ENCODE results near the gene ONECUT1. TPM values are rescaled to one million over a fixed set of nuclear protein-coding genes. Genes with fewer than 3 reads are reported as not detected.

The ONECUT1 gene
- total and polyA plus RNA-seq, 2 of the 8 experiments (the other 6 are each of a cell fraction or from before 2014, with no cell fraction given) = 0.65 to 6.4 TPM

- no peak for TF ChIP-seq CHD7 (IDR thresholded peaks at IDR 0.05; ENCODE audit: insufficient replicate concordance, low read length)
- TF ChIP-seq PHF8 (conservative IDR thresholded peaks at IDR 0.05; ENCODE audit: low read depth, low read length) = no peak
- TF ChIP-seq SP4 (IDR thresholded peaks at IDR 0.05; ENCODE audit: low read length) = no peak
- no peak for TF ChIP-seq FOSL1 (IDR thresholded peaks at IDR 0.05; ENCODE audit: insufficient read depth, low read depth, low read length)
- TF ChIP-seq POU5F1 (IDR thresholded peaks at IDR 0.05; ENCODE audit: low read depth, low read length) = no peak
These were observed 73.6 kb downstream of the ONECUT1 start (continued) for GRCh38 chr15:52716536-52716935.
